GM04504 (cell line): ENCODE results near the gene RAB22A.
"Not testable (repeated sequence)": the region's sequence is repeated elsewhere in the genome, so short reads cannot be mapped to it uniquely, and the experiment has no call there.

Experiments used
- DNase-seq: peaks from one replicate; pipeline ENCODE4 v3.0.0-alpha.2; 2012; ENCODE audit warnings: low read depth

Gene RAB22A

GRCh38 chr20:58389324-58389967 lies 79.9 kb downstream of the RAB22A start:
- peak; percentile 22 for DNase-seq

GRCh38 chr20:58389968-58390658 lies 80.6 kb downstream of the RAB22A start:
- no peak for DNase-seq

GRCh38 chr20:58390659-58391035 lies 81.1 kb downstream of the RAB22A start:
- DNase-seq: no peak

DNA sequence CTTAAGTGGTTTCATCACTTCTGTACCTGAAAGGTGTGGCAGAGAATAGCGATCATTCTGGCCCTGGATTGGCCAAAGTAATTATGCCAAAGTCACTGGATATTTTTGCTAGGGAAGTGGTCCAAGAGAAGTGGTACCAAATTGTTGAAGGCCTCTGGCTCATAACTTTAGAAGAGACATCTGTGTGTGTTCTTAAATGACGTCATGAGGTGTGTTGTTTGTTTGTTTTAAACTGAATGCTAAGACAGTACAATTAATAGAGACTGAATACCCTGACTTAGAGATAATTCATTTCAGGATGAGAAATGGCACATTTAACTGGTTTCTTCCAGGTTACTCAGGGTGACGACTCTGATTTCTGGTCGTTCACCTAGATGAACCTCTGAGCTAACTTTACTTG lies 82.8 kb downstream of the RAB22A start:
- DNase-seq: no peak

- peak; percentile 32 for DNase-seq
Observed at GRCh38 chr20:58393299-58393698, 83.8 kb downstream of the RAB22A start.

GRCh38 chr20:58394801-58395200 lies 85.3 kb downstream of the RAB22A start:
- no peak for DNase-seq

GRCh38 chr20:58395604-58396003 lies 86.1 kb downstream of the RAB22A start:
- DNase-seq: no peak

- no peak for DNase-seq
Observed at GRCh38 chr20:58397429-58397828, 87.9 kb downstream of the RAB22A start.

- no peak for DNase-seq
Observed at GRCh38 chr20:58398254-58398653, 88.7 kb downstream of the RAB22A start.

DNA sequence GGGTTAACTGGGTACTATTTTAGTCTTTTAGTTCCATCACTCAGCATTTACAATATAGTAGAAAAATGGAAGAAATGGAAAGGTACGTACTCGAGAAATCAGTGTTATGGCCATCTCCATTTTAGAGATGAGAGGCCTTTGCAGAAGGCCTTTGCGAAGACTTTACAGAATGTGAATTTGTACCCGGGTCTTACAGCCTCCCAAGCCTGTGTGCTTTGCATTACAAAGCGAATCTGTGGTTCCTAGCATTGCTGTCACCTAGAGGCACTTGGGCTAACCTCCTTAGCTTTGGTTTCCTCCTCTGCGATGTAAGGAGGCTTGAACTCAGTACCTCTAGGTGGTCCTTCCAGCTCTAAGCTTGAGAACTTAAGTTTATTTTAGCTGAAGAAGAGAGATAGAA lies 90.4 kb downstream of the RAB22A start:
- DNase-seq: no peak

DNA sequence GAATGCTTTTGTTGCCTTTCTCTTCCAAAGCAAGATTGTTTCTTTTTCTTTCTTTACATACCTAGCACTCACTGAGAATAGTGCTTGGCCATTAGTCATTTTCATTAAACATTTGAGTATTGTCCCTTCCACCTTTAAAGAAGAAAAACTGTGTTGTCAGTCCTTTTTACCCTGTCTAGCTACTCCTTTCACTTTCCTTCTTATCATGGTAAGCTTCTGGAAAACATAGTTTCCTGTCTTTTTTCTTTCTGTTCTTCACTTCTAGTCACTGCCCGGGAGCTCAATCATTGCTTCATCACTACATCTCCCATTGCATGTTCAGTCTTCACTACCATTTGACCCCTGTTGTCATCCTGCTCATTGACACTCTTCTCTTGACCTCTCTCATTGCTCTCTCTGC lies 91.6 kb downstream of the RAB22A start:
- no peak for DNase-seq

- DNase-seq: no peak
Observed at GRCh38 chr20:58402305-58402704, 92.8 kb downstream of the RAB22A start.

GRCh38 chr20:58402827-58403226 lies 93.3 kb downstream of the RAB22A start:
- DNase-seq: no peak

- DNase-seq: no peak
Observed at GRCh38 chr20:58403272-58403671, 93.8 kb downstream of the RAB22A start.

DNA sequence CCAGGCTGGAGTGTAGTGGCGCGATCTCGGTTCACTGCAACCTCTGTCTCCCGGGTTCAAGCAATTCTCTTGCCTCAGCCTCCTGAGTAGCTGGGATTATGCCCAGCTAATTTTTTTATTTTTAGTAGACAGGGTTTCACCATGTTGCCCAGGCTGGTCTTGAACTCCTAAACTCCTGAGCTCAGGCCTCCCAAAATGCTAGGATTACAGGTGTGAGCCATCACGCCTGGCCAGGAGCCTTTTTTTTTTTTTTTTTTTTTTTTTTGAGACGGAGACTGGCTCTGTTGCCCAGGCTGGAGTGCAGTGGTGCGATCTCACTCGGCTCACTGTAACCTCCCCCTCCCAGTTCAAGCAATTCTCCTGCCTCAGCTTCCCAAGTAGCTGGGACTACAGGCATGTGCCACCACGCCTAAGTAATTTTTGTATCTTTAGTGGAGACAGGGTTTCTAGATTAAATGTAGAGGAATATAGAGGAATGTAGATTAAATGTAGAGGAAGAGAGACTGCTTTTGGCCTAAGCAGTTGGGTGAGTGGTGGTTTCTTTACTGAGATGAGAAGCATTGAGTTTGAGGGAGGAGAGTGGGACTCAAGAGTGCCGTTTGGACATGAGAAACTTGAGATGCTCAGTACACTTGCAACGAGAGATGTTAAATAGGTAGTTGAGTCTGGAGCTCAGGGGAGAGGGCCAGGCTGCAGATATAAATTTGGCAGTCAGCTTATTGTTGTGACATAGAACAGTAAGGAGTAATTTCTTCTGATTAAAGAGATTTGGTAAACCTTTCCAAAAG lies 96.2 kb downstream of the RAB22A start:
- DNase-seq: no peak

- DNase-seq: no peak
Observed at GRCh38 chr20:58406422-58407001, 97.0 kb downstream of the RAB22A start.

GRCh38 chr20:58407201-58407873 lies 97.8 kb downstream of the RAB22A start:
- no peak for DNase-seq

DNA sequence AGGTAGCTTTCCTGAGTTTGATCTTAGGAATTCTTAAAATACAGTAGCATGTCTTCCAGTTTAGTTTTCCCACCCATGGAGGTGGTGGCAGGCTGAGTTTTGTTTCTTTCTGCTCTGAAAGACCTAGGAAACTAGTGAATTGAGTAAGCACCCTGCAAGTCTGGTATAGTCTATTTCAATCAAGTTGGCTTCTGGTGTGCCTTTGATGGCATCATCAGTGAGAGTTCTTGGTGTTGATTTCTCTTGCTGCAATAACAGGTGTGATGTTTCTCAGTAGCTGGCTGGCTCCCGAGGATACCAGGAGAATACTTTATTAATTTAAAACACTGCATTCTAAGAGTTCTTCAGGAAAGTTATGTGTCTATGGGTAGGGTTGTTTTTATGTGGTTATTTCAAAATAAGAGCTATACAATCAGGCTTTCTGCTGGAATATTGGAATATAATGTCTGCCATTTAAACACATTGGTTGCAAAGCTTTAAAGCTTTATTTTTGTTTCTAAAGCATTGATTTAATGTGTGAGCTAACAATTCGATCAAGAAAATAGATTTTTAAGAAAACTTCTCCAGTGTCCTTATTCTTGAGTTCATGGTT lies 98.5 kb downstream of the RAB22A start:
- DNase-seq: no peak

DNA sequence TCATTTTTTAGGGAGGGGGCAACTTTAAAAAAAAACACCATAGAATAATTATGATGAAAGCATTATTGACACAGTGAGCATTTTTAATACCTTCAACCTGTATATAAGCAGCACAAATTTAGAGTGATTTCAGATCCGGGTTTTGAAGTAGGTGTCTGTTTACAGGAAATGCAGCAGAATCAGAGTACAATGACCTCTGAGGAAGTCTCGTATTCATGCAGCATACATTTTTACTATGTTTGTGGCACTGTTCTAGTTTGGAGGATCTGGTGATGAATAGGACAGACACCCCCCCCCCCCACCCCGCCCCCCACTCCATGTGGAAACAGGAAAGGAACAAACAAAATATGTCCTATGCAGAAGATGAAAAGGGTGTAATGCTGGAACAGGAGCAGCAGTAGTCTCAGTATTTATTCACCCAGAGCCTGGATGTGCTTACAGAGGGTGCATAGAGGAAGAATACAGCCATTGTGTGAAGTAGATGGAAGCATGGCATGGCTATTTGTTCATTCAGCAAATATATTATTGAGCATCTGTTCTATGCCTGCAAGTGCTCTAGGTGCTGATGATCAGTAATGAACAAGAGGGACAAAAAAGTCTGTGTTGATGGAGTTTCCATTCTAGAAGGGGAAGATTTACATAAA lies 99.2 kb downstream of the RAB22A start:
- no peak for DNase-seq

GRCh38 chr20:58414216-58414615 lies 104.7 kb downstream of the RAB22A start:
- DNase-seq: not testable (repeated sequence)

GRCh38 chr20:58414786-58415185 lies 105.3 kb downstream of the RAB22A start:
- DNase-seq: not testable (repeated sequence)
